ENCODE data around the gene PLPPR2.
A peak's percentile ranks its signal among the peaks of the same experiment; 100 is the strongest.
"Not testable (repeated sequence)": the region's sequence is repeated elsewhere in the genome, so short reads cannot be mapped to it uniquely, and the experiment has no call there.

The PLPPR2 gene

DNA sequence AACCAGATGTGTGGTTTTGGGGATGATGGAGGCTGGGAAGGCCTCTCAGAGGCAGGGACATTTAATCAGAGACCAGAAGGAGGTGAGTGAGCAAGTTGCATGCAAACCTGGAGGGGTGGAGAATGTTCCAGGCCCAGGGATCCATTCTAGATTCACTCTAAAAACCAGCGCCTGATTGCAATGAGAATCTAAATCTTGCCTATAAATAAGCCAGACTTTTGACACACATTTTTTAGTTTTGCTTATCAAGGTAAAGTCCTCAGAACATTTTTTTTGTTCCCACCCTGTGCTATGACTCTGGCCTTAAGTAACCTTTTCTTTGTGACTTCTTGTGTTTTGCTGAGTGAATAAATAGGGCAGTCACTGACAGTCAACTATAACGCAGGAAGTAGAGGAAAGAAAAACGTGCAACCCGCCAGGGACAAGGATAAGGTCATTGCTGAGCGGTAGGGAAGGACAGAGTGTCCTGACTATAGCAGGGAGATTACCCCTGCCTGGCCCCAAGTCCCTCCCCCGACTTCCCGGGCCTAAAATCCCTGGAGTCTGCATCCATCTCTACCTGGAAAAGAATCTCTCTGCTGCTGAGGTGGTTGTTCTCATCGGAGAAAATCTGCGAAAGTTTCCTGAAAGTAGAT, 49.5 kb downstream of the PLPPR2 start:
- no peak for DNase-seq

DNA sequence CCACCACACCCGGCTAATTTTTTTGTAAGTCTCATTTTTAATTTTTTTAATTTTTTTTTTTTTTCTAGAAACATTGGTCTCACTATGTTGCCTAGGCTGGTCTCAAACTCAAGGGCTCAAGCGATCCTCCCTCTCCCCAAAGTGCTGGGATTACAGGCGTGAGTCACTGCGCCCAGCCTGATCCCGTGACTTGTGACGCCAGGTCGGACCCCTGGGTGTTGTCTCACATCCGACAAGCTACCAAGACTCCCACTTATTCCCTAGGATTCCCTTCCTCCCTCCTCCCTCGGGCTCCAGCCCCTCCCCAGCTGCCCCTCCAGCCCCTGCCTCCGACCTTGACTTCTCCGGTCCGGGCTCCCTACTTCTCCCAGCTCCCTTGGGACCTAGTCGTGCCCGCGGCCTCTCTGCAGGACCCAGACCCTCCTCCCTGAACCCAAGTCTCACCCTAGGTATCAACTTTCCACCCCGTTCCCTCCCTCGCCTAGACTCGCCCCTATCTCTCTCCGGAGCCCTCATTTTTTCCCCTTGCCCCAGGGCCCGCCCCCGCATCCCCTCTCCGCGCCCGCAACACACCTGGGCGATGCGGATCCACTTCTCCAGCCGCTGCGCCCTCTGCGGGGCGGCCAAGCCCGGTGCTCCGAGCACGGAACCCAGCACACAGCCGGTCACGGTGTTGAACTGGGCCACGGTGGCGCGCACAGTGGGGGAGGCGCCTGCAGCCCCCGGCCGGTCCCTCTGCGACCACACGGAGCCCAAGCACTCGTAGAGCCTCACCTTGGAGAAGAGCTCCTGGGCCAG, 50.8 kb downstream of the PLPPR2 start:
- peak; percentile 40 for DNase-seq

DNA sequence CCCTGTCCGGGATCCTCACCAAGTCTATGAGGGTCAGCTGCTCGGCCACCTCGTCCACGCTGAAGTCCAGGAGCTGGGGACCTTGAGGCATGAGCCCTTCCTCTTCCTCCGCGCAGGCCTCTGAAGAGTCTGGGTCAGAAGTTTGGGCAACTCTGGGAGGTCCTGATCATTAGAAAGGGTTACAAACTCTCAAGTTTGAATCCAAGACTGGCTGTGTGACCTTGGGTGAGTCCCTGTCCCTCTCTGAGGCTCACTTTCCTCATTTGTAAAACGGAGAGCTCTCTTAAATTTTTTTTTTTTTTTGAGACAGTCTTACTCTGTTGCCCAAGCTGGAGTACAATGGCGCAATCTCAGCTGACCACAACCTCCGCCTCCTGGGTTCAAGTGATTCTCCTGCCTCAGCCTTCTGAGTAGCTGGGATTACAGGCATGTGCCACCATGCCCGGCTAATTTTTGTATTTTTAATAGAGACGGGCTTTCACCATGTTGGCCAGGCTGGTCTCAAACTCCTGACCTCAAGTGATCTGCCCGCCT, 51.5 kb downstream of the PLPPR2 start:
- DNase-seq: not testable (repeated sequence)

DNA sequence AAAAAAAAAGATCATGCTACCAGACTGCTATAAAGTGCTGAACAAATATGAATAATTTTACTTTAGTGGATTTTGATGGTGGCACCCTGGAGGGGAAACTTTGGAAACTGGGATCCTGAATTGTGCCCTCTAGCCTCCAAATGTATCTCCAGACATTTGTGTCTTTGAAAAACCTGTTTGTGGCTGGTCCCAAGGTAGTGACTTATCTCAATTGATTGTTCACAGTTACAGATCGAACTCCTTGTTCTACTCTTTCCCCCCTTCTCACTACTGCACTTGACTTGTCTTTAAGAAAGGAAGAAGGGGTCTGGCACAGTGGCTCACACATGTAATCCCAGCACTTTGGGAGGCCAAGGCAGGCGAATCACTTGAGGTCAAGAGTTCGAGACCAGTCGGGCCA, 53.4 kb downstream of the PLPPR2 start:
- no peak for DNase-seq

DNA sequence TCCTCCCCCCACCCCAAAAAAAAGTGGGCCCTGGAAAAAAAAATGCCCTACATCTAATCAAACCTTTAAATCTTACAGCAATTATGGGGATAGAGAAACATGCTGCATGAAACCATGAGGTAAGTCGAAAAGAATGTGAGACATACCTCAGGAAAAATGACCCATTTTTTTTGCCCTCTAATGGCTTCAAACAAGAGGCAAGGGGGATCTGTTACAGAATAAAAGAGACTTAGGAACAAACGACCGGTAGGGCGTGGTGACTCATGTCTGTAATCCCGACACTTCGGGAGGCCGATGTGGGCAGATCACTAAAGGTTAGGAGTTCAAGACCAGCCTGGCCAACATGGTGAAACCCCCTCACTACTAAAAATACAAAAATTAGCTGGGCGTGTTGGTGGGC, 55.5 kb downstream of the PLPPR2 start:
- DNase-seq: no peak

DNA sequence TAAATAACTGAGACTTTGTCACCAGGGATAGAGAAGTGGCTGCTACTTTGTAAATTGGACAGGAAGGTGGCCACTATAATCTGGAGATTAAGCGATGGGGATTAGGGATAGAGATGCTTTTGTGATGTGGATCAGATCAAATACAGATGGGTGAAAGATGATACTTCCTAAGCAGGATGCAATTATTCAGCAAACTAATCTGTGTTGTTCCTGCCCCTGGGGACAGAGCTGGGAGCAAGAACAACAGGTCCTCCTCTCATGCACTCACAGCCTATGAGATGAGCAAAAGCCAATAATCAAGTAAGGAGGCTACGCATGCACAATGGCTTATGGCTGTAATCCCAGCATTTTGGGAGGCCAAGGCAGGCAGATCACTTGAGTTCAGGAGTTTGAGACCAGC, 59.3 kb downstream of the PLPPR2 start:
- no peak for DNase-seq
